DOHH2 (cell line): ENCODE data around the gene KCNIP3.

Source experiments
- CTCF ChIP-seq: fragments of 200-600 bp; sonication (generic); IDR thresholded peaks from one replicate; pipeline ENCODE4 v1.5.1; 2014; ENCODE audit warnings: antibody characterized with exemption, mild to moderate bottlenecking, low read depth, low read length; ENCODE audit not compliant: poor library complexity, severe bottlenecking
- EZH2phosphoT487 ChIP-seq: fragments of 200-600 bp; sonication (generic); IDR thresholded peaks from 2 replicates; pipeline ENCODE4 v1.6.1; 2017; ENCODE audit warnings: borderline replicate concordance, mild to moderate bottlenecking, antibody characterized with exemption, low read length, moderate library complexity, mixed read lengths

GRCh38 chr2:95329891-95330793 is 33.0 kb downstream of the KCNIP3 start:
- TF ChIP-seq CTCF: no peak
- TF ChIP-seq EZH2phosphoT487: no peak
